ENCODE data around the gene APMAP.

The APMAP gene

GRCh38 chr20:24964506-24964840 is 28.1 kb downstream of the APMAP start:
- H3K27me3 ChIP-seq, result no peaks in the 10 kb centered on the region
- H3K4me1 ChIP-seq, result no peaks in the 10 kb centered on the region
- DNase-seq, result no peak
- H3K9me3 ChIP-seq, result no peaks in the 10 kb centered on the region
- H3K36me3 ChIP-seq, result peaks cover 44% of the 10 kb centered on the region
- TF ChIP-seq CTCF (IDR thresholded peaks at IDR 0.05; ENCODE audit: low read depth, low read length), result no peak
- H3K4me3 ChIP-seq (ENCODE audit: low read depth, low read length), result no peak overlapping the region

- Histone ChIP-seq H3K4me3 (ENCODE audit: low read depth, low read length) (no peak overlapping the region), H3K36me3 (peaks cover 39% of the 10 kb centered on the region), H3K4me1 (no peaks in the 10 kb centered on the region), H3K9me3 (no peaks in the 10 kb centered on the region), H3K27me3 (no peaks in the 10 kb centered on the region)
- no peak for DNase-seq
- TF ChIP-seq CTCF (IDR thresholded peaks at IDR 0.05; ENCODE audit: low read depth, low read length), result no peak
Observed at GRCh38 chr20:24963672-24964505, 28.7 kb downstream of the APMAP start.

- no peak for DNase-seq
- H3K4me1 ChIP-seq, result no peaks in the 10 kb centered on the region
- TF ChIP-seq CTCF (IDR thresholded peaks at IDR 0.05; ENCODE audit: low read depth, low read length), result no peak
- no peak overlapping the region for H3K4me3 ChIP-seq (ENCODE audit: low read depth, low read length)
- no peaks in the 10 kb centered on the region for H3K9me3 ChIP-seq
- no peaks in the 10 kb centered on the region for H3K27me3 ChIP-seq
- peaks cover 35% of the 10 kb centered on the region for H3K36me3 ChIP-seq
Observed at GRCh38 chr20:24962510-24962909, 30.0 kb downstream of the APMAP start.

- TF ChIP-seq CTCF (IDR thresholded peaks at IDR 0.05; ENCODE audit: low read depth, low read length), result no peak
- Histone ChIP-seq H3K9me3 (no peaks in the 10 kb centered on the region), H3K27me3 (no peaks in the 10 kb centered on the region), H3K4me3 (ENCODE audit: low read depth, low read length) (no peak overlapping the region), H3K36me3 (peaks cover 32% of the 10 kb centered on the region), H3K4me1 (no peaks in the 10 kb centered on the region)
- no peak for DNase-seq
Observed at GRCh38 chr20:24962182-24962492, 30.4 kb downstream of the APMAP start.

GRCh38 chr20:24961384-24962181 is 31.0 kb downstream of the APMAP start:
- no peak for DNase-seq
- Histone ChIP-seq H3K27me3 (no peaks in the 10 kb centered on the region), H3K4me1 (no peaks in the 10 kb centered on the region), H3K4me3 (ENCODE audit: low read depth, low read length) (no peak overlapping the region), H3K36me3 (peaks cover 32% of the 10 kb centered on the region), H3K9me3 (no peaks in the 10 kb centered on the region)
- no peak for TF ChIP-seq CTCF (IDR thresholded peaks at IDR 0.05; ENCODE audit: low read depth, low read length)

- no peak for DNase-seq
- TF ChIP-seq CTCF (IDR thresholded peaks at IDR 0.05; ENCODE audit: low read depth, low read length), result no peak
- no peak overlapping the region for H3K4me3 ChIP-seq (ENCODE audit: low read depth, low read length)
- H3K36me3 ChIP-seq, result peaks cover 28% of the 10 kb centered on the region
- no peaks in the 10 kb centered on the region for H3K4me1 ChIP-seq
- H3K27me3 ChIP-seq, result no peaks in the 10 kb centered on the region
- H3K9me3 ChIP-seq, result no peaks in the 10 kb centered on the region
Observed at GRCh38 chr20:24960861-24961260, 31.7 kb downstream of the APMAP start.
